NCI-H2196 treated with DMSO at 0.1 percent for 48 hours (cell line): ENCODE results near the gene JAM3.
A peak's percentile ranks its signal among the peaks of the same experiment; 100 is the strongest.
"Not testable (repeated sequence)": the region's sequence is repeated elsewhere in the genome, so short reads cannot be mapped to it uniquely, and the experiment has no call there.

ENCODE experiments used
- DNase-seq: peaks from one replicate; lab custom pipeline; 2025; ENCODE audit not compliant: unreplicated experiment; lab: John Stamatoyannopoulos, UW

JAM3 gene

DNA sequence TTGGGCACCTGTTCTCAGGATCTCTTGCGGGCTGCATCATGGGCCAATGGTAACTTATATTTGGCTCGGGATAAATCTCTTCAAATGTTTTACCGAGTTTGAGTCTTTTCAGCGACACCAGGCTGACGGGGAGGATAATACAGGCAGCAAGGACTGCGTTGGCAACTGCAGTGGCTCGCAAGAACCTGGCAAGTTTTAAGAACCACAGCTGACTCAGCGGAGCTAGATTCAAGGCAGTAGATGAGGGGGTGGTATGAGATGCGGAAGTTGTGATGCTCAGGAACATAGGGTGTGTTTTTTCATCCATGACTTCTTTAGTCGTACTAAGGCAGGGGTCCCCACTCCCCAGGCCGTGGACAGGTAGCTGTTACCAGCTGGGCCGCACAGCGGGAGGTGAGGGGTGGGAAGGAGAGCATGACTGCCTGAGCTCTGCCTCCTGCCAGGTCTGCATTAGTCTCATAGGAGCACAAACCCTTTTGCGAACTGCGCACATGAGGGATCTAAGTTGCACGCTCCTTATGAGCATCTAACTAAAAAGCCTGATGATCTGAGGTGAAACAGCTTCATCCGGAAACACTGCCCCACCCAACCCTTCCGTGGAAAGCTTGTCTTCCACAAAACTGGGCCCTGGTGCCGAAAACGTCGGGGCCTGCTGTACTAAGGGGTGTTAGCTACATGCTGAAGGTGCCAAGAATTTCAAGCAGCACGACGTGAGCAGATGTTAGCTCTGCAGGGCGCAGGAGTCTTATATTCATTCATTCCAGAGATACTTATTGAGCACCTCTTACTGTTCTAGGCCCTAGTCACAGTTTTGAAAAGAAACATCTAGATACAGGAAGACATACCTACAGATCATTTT, 6.4 kb upstream of the JAM3 start:
- no peak for DNase-seq

DNA sequence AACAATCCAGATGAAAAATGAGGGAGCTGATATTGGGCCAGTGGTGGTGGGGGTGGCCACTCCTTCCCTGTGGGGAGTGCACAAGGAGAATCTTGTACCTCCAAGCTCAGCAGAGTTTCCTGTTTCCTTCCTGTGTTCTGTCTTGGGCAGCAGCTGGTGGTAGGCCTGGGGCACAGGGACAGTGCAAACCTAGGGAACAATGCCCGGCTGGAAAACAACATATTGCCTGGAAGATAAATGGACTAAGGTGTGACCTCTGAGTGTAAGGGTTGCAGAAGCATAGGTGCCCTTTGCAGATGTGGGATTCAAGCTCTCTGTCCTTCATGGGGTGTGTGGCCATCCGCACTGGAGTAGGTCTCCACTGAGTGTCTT, 5.8 kb upstream of the JAM3 start:
- DNase-seq, result no peak

DNA sequence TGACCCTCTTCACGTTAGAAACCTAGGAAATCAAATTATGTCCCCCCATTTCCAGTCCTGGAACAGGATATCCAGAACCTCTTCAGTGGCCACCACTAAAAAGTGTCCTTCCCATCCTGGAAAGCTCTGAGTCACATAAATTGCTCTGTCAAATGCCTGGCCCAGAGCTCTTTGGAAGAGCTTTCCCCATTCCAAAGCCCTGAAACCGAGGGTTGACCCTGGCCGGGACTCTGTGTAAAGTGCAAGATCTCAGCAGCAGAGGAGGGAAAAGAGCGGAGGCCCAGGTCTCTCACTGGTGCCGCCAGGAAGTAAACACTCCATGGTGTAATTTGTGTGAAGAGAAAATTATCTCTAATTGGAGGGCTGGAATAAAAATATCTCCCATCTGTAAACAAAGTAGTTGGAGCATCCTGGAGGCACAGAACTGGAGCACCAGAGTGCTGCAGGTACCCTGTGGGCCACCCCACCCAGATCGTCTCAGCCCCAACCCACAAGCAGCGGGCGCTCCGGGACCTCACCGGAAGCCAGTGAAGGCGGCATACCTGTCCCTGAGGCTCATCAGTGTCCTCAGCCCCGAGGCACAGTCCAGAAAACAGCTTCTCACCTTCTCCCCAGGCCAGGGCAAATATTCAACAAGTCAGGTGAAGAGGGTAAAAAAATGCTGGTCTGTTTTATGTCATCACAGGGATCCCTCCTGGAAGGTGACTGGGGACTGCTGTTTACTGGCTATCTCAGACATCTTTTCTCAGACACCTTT, 4.7 kb upstream of the JAM3 start:
- no peak for DNase-seq

DNA sequence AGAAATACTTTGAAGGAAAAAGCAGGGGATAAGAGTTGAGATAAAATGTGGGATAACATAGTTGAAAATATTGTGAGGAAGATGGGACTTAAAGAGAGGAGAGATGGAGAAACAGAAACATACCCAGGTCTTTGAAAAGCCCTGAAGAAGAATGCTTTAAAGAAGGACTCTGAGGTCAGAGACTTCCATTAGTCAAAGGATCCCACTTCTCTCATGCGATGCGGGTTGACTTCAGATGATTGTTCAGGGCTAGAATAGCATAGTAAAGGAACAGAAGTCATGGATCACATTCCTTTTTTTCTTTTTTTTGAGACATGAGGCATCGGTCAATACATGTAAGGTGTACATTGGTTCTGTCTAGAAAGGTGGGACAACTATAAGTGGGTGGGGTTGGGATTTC, 3.5 kb upstream of the JAM3 start:
- no peak for DNase-seq

DNA sequence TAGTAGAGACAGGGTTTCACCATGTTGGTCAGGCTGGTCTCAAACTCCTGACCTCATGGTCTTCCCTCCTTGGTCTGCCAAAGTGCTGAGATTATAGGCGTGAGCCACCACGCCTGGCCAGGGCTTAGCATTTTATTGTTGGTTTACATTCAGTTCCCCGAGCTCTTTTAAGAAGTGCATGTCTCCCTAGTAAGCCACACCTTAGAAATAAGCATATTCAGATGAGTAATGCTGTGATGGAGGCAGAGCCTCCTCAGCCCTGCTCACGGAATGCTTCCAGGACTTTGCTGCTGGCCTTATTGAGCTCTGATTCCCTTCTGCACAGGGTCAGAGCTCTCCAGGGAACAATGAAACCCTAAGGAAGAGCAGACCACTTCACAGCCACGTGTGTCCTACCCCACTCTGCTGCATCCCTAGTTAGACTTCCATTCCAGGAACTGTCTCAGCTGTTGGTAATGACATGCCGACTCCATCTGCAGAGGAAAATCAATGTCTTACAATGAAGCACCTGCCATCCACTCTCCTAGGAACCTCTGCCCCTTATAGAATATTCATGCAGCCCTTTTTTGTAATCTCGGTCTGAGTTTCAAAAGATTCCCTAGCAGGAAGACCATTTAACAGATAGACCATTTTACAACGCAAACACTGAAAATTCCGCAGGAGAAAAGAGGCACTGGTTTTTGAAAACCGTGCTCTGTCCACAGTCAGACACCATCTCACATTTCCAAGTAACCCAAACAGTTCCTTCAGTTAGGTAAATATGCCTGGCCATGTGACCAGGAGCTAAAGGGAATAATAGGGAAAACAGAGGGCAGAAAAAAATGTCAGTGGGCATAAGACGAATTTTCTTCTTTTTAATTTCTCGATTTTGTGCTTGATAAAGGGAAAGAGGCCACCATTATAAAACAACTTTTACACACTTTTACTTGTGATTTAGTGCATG, 1.7 kb upstream of the JAM3 start:
- no peak for DNase-seq

DNA sequence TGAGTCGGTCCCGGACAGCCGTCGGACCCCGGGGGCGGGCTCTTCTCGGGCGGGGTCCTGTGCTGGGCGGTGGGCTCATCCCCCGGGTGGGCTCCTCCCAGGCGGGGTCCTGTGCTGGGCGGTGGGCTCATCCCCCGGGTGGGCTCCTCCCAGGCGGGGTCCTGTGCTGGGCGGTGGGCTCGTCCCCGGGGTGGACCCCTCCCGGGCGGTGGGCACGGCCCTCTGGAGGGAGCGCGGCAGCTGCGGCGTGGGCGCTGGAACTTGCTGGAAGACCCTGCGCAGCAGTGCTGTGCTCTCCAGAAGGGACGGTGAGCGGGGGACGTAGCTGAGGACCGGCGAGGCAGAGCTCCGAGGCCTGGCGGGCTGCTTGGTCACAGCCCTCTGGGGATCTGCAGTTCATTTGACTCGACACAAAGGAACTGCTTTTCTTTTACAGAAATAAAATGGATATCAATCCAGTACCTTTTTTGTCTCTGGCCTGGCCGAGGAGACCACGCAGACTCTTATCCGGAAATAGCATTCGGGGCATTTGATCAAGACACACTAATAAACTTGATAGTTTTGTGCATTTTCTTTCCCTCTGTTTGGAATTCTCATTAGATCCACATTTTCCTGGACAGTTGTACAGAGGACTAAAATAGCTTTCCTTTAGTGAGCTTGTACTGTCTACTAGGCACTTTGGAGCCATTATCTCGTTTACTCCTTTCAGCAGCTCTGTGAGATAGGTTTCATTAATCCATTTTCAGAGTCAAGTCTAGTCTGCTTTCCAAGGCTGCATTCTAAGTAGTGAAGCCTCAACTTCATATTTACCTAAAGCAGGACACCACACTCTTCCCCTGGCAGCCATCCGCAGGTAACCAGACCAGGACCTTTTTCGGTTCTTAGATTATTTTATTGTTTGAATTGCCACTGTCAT, 812 bp downstream of the JAM3 start:
- no peak for DNase-seq

DNA sequence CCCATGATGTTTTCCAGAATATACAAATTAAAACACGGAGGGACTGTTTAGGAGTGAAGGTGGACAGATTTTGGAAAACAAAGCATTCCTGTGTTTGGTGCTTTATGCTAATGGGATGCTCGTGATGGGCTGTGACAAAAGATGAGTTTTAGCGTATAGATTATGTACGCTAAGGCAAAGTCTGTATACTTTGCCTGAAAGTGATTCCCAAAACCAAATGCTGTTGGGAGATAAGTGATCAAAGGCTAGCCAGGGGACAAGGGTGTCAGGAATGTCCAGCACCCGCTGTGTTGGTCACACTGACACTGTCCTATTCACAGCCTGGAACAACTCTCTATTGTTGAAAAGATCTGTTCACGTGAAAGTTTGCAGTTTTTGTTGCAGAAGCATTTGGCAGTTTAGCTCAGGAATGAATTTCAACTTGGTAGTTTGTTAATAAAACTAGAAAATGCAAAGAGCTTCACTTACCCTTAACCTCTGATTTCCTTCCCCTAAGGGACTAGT, 1.5 kb downstream of the JAM3 start:
- no peak for DNase-seq

DNA sequence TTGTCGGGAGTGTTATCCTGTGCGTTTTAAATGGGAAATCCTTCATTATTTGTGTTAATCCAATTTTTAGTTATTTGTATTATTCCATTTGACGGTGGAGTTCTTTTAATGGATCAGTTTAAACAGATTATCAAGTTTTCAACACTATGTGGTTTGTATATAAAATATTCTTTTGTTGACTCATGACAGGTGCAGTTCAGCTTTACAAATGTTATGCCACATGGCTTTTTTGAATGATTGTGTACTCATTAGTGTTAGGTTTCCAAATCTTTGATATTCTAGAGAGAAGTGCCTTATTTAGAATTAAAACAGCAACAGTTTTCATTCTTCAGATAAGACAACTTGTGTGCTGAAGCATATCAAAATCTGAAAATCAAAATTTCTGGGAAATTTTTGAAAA, 2.4 kb downstream of the JAM3 start:
- DNase-seq, result no peak

DNA sequence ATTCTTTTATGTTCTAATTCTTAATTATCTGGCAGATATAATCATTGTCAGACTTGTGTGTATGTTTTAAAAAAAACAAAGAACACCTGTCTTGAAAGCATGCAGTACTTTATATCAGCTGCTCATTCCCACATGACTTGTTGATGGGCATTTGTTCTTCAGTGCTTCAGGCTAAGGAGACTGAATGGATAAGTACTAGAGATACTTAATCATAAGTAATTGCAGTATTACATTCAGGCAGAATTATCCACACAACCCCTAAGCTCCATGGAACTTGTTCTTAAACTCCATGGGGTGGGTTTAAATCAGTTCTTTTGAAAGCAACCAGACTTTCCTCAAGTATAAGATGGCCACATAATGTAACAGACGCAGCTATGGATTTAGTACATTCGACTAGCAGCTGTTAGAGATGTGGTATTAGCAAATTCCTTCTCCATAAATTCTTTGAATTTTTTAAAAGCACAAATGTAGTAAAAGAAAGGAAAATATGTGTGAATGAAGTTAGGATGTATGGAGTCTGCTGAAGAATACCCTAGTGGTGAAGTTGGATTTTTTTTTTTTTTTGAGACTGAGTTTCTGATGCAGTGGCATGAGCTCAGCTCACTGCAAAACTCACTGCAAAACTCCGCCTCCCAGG, 3.0 kb downstream of the JAM3 start:
- DNase-seq, result no peak

DNA sequence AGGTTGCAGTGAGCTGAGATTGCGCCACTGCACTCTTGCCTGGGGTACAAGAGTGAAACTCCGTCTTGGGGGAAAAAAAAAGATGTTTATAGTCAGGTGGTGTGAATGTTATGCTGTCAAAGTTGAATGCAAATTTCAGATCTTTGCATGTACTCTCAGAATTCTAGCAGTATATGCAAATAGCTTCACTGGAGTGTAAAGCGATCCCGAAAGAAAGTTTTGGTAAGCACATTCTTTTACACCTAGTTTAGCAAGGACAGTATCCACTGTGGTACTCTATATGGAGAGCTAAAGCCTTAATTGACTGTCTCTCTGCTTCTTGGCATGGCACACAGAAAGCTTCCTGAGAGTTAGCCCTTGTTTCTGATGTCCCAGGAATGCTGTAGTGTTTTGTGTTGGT, 4.0 kb downstream of the JAM3 start:
- no peak for DNase-seq

DNA sequence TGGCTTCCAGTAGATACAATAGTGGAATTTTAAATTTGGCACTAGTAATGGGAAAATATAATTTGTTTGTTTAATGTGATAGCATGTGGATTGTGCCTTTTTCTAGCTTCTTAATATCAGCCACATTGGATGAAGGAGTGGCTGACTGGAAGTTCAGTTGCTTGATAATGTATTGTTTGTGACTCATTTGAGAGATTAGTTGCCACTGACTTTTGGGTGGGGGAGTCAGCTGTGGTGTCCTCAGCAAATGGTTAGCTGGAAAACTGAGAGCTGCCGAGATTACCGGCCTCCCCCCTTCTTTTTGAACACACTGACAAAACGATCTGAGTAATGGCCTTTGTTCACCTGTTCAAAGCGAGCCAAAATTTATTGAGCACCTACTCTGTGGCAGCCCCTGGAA, 5.5 kb downstream of the JAM3 start:
- DNase-seq, result no peak

DNA sequence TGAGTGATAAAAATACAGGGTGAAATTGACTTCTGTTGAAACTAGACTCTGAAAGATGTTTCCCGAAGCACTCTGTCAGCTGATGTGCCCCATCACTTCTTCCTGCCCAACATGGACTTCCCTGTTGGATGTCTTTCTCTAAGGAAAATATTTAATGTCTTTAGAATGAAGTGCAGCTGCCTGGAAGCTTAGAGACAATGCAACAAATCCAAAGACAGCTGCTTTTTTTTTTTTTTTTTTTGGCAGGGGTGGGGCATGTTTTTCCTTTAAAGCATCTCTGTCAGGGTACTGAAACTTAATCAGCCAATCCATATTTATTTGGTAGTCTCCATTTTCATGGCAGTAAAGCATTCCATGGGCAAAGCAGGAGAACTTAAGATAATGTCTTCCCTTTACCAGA, 5.9 kb downstream of the JAM3 start:
- DNase-seq, result no peak

DNA sequence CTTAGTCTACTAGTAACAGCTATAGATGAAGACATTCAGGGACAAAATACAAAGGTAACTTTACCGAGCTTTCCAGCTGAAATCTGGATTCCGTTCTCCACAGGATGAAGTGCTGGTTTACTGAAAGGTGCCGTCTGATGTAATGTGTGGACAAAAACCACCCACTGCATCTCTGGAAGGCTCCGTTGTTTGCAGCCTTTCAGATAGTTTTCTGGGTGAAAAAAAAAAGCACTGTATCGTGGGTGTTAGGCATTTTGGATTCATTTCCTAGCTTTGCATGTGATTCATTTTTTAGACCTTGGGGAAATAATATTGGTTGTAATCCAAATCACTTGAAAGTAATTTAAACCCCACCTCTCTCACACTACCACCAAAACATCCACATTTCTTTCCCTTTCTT, 10.4 kb downstream of the JAM3 start:
- DNase-seq, result no peak

DNA sequence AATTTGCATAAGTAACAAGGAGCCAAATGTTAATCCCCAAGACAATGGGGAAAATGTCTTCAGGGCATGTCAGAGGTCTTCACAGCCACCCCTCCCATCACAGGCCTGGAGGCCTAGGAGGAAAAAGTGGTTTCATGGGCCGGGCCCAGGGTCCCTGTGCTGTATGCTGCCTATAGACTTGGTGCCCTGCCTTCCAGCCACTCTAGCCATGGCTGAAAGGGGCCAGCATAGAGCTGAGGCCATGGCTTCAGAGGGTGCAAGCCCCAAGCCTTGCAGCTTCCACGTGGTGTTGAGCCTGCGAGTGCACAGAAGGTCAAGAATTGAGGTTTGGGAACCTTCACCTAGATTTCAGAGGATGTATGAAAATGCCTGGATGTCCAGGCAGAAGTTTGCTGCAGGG, 12.4 kb downstream of the JAM3 start:
- not testable (repeated sequence) for DNase-seq

DNA sequence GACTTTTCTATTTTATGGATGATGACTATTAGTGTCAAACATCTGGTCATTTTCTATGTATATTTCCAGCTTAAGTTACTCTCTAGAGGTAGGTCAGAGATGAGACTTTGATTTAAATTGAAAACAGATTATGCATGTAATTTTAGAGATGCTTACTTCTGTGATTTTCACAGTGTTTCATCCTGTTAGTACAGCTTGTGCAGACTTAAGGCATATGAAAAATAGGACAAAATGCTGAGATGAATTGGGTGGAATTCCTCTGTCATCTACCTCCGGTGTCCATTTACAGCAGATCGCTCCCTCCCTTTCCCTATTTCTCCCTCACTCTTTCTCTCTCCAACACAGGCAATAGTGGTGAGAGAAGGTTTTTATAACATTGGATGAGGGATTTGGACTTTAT, 14.1 kb downstream of the JAM3 start:
- no peak for DNase-seq

DNA sequence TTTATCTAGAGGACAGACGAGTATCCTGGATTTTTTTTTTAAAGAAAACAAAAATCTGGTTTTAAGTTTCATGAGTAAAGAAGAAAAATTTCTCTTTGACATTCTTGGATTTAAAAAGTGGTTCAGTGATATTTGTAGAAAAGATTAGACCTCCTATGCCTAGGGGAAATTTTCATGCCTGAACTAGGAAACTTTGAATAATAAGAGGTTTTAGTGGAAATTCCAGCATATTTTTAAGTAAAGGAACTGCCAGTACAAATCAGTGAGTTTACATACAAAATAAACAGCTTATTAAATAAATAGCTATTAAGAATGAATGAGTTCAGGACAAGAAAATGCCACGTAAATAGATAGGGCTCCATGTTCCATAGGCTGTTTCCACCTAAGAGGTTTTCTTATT, 17.5 kb downstream of the JAM3 start:
- no peak for DNase-seq

DNA sequence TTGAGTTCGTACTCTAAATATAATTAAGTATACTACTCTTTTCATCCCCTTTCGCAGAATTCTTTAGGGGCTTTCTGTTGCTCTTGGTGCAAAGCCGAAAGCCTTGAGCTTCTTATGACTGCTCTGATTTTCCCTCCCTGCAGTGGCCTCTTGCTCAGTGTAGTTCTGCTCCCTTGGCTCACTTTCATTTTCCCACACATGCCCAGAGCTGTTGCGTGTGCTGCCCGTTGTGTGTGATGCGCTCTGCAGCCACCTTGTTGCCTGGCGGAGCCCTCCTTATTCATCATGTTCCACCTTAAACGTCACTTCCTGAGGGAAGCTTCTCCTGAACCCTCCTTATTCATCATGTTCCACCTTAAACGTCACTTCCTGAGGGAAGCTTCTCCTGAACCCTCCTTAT, 23.1 kb downstream of the JAM3 start:
- not testable (repeated sequence) for DNase-seq

DNA sequence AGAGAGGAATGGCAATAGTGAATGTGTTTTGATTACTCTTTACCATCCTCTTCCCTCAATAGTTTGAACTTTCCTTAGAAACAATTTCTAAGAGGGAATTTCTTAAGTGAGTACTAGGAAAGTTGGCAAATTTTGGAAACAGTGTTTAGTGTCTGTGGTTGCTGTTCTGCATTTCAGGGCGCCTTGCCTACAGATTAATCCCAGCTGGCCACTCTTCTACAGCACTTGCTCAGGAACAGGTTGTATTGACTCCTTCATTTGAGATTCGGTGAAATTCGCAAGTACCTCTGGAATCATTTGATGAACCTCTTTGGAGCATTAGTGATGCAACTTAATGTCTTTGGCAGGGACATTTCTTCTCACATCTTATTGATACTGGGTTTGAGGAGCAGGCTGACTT, 28.3 kb downstream of the JAM3 start:
- no peak for DNase-seq

DNA sequence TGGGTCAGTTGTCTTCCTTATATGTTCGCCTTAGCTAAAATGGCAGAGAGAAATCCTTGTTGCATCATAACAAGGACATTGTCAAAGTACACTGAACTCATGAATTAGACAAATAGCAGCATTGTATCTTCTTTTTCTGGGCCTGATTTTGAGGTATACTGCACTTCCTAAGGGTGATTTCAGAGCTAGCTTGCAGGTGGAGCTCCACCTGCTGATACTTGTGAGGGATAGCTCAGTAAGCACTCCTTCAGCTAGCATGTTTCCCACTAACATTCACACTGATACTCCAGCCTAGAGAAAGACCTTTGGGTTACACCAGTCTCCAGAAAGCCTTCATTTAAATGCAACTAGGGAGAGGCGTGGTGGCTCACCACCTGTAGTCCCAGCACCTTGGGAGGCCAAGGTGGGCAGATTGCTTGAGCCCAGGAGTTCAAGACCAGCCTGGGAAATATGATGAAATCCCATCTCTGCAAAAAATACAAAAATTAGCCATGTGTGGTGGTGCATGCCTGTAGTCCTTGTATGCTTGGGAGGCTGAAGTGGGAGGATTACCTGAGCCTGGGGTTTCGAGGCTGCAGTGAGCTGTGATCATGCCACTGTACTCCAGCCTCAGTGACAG, 29.8 kb downstream of the JAM3 start:
- peak; percentile 8 for DNase-seq
